SKM-1 (cell line): ENCODE measurements around the gene MITF.
"Not testable (repeated sequence)": the region's sequence is repeated elsewhere in the genome, so short reads cannot be mapped to it uniquely, and the experiment has no call there.

Experiments used
- DNase-seq: peaks from one replicate; lab custom pipeline; 2025; ENCODE audit not compliant: unreplicated experiment; lab: John Stamatoyannopoulos, UW

MITF gene

DNA sequence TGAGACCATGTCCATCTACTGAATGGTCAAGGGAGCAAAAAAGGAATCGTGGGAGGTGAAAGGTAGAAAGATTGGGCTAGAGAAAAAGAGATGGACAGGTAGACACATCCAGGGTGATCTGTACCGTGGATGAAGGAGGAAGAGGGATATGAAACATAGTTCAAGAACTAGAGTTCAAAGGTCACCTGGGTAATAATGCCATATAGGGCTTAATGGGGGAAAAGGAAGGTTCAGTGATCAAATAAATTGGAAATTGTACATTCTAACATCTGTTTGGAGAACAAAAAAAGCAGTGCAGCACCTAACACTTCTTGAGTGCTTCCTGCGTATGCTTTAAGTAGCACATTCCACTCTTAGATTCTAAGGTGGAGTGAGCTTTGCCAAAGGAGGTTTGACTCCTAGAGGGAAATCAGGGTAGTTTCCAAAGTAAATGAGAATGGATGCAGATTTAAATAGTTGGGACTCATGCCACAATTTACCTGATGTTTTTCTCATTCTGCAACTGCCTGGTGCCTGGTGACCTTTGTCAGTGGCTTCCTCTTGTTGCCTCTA lies 46.6 kb downstream of the MITF start:
- DNase-seq, result no peak

DNA sequence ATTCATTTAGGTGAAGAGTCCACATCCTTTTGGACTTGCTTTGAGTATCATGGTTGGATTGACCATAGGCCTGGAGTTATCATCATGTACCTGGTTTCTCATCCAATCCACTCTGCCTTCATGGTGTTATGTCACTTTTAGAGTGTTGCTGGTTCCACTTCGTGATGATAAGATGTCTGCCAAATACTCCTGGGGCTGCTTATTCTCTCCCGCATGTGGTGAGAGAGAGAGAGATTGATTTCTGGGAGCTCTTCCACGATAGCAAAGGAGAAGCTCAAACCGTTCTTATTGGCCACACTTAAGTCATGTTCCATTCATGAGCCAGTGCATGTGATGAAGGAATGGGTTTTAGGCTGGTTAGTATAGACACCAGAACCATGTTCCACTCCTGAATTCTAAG lies 47.6 kb downstream of the MITF start:
- DNase-seq, result no peak

DNA sequence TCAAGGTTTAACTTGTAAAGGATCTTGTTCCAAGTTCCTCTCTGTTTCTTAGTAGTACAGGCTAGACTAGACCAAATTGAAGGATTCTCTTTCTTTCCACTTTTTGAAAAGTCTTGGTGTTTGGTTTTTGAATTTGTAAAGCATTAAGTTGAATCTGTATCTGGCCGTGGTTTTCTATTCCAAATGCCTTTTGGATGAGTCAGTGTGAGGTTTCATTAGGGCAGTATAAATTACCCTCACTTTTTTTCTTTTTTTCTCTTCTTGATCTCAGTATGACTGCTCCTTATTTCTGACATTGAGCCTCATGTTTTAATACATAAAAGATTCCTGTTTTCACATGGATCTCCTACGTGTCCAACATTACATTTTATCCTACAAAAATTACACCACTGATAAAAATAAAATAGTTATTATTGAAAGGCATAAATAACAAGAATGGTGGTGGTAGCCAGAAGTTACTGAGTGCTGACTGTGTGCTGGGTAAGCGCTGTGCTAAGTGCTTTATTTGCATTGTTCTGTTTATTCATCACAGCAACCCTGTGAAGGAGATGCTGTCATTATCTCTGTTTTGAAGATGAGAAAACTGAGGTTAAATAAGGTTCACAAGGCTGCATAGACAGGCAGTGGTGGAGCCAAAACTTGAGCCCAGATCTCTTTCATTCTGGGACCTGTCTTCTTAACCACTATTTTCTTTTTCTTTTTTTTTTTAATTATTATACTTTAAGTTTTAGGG lies 48.3 kb downstream of the MITF start:
- no peak for DNase-seq

DNA sequence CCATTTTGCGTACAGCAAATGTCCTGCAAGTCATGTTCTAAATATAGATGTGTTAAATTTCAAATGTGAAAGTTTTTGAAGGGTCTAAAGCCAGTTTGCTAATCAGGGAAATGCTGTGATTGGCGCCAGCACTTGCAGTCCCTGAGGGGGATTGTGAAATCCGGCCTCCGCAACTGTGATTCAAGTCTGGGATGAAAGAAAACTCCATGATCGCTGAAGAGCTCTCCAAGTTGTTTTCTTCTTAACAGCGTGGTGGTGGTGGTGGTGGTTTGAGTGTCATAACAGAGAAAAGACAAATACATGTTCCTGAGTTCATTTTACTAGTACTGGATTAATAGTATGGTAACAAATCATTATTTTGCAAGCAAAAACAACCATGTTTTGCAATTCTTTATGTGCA lies 51.8 kb downstream of the MITF start:
- DNase-seq, result no peak

DNA sequence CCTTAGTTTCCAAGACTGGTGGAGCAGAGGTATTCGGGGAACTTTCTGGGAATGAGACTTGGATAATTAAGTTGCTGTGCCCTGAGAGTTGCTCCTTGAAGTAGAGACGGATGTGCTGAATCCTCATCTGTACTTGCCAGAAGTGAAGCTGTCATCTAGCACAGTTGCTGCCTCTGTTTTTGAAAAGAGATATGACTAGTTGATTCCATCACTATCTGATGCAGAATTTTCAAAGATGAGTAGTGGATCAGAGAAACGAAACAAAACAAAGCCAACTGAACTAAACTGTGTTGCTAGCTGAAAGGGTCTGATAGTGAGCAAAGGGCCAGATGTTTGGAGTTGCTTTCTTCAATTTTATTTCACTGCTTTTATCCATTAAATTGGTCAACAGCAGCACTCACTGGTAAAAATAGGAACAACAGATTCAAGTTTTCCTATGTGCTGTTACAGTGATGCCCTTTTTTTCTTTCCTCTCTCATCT lies 52.7 kb downstream of the MITF start:
- DNase-seq, result no peak

DNA sequence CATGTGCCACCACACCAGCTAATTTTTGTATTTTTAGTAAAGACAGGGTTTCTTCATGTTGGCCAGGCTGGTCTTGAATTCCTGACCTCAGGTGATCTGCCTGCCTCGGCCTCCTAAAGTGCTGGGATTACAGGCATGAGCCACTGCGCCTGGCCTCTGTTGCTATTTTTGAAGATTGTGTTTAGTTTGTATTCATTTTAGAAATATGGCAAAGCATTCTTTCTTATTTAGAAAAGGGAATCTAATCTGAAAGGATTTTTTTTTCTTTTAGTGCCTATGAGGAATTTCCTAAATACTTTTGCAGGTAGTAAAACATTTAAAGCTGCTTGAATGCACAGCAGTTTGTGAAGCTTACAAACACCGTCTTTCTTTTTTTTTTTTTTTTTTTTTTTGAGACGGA lies 56.9 kb downstream of the MITF start:
- not testable (repeated sequence) for DNase-seq

DNA sequence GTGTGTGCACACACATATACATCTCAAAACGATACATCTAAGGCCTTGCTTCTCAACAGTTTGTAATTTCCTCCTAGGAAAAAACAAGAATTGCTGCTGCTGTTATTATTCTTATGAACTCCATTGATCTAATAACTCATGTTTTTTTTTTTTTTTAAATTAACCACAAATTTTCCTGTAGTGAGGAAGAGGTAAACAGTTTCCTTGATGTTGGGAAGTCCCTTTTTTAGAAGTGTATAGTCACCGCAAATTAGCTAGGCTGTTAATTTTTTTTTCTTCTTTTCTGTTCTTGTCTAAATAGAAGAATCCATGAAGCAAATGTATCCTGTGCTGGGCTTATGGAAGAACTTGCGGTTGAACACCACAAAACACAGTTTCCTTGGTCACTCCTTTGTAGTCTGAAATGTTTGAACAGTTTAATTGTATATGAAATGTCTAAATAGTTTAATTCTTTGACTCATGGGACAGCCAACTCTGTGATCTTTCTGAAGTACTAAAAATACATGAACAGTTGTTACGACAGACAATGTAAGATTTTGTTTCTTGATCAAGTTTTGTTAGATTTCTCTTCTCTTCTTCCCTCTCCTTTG lies 64.5 kb downstream of the MITF start:
- DNase-seq, result no peak

DNA sequence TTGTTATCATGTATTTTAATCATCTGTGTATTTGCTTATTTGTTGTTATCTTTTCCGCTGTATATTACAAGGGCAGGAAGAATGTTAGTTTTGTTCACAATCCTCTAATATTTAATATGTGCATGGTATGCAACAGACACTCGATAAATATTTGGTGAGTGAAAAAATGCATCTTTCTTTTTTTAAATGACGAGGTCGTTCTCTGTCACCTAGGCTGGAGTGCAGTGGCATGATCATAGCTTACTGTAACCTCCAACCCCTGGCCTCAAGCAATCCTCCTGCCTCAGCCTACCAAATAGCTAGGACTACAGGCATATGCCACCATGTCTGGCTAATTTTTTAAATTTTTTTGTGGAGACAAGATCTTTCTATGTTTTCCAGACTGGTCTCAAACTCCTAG lies 66.2 kb downstream of the MITF start:
- no peak for DNase-seq

DNA sequence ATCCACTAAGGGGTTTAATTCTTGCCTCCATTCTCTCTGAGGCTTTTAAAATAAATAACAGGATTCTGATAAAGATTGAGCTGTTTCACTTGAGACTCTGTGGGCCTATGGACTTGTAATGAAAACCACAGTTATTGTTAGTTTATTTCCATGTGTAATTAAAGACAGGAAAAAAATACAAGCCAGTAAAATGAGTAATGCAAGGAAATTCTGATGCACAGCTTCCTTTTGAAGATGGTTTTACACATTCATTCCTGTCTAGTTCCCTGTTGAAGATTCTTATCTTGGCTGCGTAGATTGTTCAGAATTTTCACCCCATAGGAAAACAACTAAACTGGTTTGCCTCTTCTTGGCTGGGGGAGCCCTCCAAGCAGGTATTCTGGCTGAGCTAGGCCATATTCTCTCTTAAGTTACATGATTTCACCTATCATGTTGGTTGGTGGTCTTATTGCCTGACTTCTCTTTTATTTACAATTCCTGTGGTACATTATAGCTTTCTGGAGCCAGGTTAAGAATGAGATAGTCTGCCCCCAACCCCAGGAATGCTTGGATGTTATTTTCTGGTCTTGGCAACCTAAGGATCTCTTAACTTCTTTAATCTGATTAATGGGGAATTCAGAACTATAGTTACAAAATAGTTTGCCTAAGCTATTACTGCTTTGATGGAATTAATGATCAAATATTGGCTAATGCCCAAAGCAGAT lies 67.6 kb downstream of the MITF start:
- no peak for DNase-seq

DNA sequence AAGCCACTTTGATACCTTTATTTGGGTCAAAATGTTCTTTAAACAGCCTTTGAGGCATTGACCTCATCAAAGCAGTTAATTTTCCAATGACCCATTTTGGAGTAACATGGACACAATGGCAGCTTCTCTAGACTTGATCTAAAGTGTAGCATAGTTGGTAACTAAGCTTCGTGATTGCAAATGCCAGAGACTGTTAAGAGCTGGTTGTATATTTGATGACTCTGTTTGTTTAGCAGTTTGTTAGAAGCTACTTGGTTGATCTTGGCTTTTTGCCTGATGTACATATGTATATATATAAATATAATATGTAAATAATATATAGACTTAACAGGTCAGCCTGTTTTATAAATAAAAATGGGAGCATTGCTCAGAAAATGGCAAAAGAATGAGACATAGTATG lies 68.4 kb downstream of the MITF start:
- no peak for DNase-seq

DNA sequence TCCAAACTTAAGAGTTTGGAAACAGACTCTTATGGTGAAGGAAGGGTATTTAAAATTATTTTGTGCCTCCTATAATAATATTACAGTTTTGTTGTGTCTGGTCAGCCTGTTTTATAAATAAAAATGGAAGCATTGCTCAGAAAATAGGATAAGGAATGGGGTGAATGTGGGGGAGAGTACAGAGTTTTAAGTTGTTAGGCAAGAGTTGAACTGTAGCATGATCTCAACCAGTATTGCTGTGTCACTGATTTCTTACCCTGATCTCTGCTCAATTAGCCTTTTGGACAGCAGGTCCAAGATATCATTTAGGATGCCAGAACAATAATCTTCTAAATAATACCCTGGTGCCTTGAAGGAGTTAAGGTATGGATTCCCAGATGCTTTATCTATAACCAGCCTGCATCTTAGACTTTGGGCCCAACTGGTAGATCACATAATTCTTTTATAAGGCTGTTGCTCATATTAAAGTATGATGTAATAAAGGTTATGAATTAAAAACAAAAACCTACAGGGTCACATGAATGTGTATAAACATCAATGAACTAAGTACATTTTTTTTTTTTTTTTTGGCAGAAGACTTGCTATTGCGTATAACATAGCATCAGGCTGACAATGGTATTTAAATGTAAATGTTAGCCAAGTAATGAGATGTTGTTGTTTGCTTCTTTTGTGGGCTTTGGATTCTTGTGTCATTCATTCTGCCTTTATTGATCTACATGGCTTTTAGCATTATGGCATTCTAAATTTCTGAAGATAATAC lies 70.0 kb downstream of the MITF start:
- no peak for DNase-seq

DNA sequence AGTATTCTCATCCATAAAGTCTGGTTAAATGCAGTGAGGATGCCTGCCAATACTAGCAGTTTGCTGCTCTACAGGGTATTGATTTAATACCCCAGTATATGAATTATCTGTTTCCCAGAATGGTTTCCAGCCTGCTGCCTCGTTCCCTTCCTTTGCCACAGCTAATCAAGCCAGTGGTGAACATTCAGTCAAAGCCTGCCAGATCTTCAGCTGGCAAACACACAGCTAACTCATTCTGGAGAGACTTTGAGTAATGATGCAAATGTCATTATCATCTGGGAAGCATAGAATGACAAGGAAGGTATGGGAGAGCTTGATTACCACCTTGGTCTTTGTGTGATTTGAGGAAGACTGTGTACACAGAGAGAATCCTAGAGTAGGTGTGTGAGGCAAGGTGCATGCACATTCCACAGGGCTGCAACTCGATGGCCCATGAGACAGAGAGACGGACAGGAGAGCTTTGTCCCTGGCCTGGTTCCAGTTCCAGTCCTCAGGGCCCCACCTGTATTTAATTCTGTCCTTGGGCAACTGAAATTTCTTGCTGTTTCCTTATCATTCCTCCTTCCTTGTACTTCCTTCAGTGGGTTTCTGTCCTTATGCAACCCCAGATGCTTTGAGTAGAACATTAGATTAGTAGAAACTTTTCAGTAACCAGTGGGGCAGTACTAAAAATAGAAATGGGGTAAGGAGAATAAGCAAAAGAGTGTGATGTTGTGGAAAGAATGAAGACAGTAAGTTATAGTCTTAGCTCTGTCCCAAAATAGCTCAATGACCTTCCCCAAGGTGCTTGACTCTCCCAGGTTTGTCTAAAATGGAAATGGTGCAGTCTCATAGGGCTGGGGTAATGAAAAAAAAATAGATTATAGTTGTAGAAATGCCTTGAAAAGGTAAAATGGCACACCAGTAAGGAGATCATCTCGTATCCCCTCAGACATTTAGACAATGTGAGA lies 72.5 kb downstream of the MITF start:
- no peak for DNase-seq

DNA sequence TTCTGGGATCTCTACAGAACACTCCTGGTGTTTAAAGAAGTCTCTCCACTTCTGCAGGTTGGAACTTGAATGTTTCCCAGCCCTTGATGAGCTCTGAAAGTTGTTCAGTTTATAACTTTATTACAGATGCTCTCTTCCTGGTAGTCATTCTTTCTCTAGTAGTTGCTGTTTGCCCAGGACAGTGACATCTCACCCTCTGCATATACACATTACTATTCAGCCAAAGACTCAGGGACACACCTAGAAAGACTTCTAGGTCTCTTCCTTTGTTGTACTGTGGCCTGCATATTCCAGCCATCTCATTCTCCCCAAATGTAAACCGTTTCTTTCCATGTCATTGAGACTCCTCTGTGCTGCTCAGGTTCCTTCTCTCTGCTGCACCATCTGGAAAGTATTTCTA lies 76.7 kb downstream of the MITF start:
- no peak for DNase-seq

DNA sequence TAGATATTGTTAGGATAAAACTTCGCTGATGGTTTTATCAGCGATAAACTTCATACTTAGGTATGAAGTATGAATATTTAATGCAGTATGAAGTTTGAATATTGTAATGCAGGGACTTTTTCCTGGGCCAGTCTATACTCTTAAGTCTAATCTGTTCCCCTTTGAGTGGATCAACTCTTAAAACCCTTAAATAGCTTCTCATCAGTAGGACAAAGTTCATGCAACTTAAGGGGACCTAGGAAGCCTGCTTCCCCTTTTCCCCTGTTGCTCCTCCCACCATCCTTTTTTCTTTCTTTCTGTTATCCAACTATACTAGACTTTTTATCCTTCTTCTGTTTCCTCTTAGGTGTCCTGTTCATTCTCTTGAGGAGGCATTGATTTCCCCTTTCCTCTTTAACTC lies 78.7 kb downstream of the MITF start:
- DNase-seq, result no peak

DNA sequence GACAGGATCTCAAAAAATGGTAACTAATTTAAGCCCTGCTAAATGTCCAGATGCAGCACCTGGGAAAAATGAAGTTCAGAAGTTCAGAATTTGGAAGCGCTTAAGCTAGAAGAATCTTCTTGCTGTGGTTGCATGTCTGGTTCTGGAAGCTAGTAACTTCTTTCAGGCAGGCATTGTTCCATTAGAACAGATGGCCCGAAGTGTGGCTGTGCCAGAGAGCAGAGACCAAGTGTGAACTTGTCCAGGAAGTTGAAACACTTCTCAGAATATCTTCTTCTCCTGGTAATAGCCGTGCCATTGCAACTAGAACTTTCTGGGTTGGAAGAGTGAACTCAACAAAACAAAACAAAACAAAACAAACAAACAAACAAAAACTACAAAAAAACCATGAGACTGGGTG lies 80.0 kb downstream of the MITF start:
- DNase-seq, result no peak

DNA sequence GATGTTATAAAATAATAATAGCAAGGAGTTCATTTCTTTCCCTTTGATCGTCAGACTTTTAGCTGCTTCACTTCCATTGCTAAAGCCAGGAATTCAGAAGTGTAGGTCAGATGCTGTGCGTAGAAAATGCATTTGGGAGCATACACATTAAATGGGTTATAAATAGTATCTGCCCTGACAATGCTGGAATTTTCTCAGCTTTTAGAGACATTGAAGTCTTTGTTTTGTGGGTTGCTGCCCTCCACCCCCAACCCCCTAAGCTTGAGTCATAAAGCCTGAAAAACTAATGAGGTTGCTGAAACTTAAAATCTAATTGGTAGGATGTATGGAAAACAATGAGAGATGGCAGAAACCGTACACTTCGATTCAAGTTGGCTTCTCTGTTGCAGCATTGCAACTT lies 81.9 kb downstream of the MITF start:
- no peak for DNase-seq

DNA sequence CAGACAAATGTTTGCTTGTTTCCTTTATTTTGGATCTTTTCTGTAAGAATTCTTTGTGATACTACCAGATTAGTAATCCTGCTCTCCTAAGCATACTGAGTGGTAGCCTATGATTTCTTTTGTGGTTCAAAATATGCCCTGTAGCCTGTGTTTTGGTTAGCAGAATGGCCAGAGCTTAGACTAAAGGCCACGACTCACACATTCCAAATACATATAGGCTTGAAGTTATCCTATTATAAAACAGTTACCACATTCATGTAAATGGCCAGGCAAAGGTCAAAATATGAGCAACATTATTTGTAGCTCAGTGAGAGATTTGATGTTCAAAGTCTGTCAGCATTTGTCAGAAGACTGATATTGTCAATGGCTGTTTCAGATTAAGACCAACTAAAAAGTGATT lies 84.5 kb downstream of the MITF start:
- DNase-seq, result no peak

DNA sequence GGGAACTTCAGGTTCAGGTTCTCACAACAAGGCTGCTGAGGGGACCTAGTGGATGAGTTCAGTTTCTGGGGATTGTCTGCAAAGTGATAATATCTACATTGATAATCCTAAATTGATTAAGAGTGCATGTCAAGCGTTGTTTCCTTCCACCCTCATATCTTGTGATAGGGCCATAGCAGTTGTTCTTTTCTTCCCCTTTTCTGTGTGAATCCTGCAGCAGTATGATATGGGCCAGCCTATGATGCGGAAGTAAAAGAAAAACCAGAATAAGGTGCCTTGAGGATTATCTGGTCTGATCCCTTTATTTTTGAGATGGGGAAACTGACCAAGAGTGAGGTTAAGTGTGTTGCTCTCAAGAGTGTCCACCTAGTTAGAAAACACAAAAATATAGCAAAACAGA lies 86.2 kb downstream of the MITF start:
- no peak for DNase-seq

DNA sequence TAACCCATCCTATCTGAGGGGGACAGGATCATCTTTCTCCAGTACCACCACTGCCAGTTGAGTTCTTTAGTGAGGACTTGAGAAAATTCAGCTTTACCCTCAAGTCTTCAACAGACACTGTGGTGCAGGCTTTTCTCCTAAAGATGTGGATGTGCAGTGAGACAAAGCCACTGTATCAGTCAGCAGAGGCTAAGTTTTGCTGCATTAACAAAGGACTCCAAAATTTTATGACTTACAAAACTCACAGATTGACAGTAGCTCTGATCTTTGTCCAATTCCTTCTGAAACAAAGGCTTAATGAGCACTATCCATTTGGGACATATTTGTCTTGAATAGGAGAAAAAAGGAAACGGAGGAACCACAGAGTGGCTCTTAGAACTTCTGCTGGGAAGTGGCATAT lies 87.9 kb downstream of the MITF start:
- DNase-seq, result no peak

DNA sequence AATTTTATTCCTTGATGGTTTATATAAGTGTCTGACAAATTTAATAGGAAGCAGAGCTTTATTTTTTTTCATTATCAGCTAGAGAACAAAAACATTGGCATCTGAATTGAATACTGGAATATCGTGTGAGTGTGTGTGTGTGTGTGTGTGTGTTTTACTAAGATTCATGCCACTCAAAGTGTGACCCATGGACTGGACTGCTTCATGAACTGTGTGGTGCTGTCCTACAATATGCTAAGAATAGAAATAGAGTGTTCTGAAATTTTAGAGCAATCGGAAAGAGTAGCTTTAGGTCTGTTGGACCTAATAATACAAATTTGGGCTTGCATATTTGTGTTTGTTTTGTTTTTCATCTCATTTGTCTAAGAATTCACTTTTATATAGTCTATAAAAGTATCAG lies 89.6 kb downstream of the MITF start:
- DNase-seq, result no peak
